GM18511 (cell line): ENCODE data around the gene LRCH1.

Experiments
- ATAC-seq: cut with Tn5 transposase; IDR thresholded peaks from one replicate; pipeline ENCODE4 v1.9.1; 2021; ENCODE audit warnings: mild to moderate bottlenecking, moderate library complexity; ENCODE audit not compliant: unreplicated experiment

Gene LRCH1

GRCh38 chr13:46592385-46592784 is 39.4 kb downstream of the LRCH1 start:
- no peak for ATAC-seq

- ATAC-seq: no peak
Measured at GRCh38 chr13:46593398-46593797, 40.4 kb downstream of the LRCH1 start.

GRCh38 chr13:46594374-46595078 is 41.6 kb downstream of the LRCH1 start:
- ATAC-seq: no peak

- ATAC-seq: peak; percentile 45
Measured at GRCh38 chr13:46595136-46595884, 42.3 kb downstream of the LRCH1 start.

- no peak for ATAC-seq
Measured at GRCh38 chr13:46595885-46596275, 42.9 kb downstream of the LRCH1 start.

- ATAC-seq: no peak
Measured at GRCh38 chr13:46596466-46596865, 43.5 kb downstream of the LRCH1 start.

GRCh38 chr13:46598140-46598819 is 45.3 kb downstream of the LRCH1 start:
- ATAC-seq: peak; percentile 42

GRCh38 chr13:46598820-46599180 is 45.8 kb downstream of the LRCH1 start:
- ATAC-seq: peak; percentile 50

GRCh38 chr13:46600943-46601311 is 48.0 kb downstream of the LRCH1 start:
- ATAC-seq: no peak

- no peak for ATAC-seq
Measured at GRCh38 chr13:46602531-46602930, 49.6 kb downstream of the LRCH1 start.

GRCh38 chr13:46603165-46603603 is 50.2 kb downstream of the LRCH1 start:
- ATAC-seq: no peak

- ATAC-seq: no peak
Measured at GRCh38 chr13:46604226-46604990, 51.4 kb downstream of the LRCH1 start.

- ATAC-seq: no peak
Measured at GRCh38 chr13:46605076-46605824, 52.3 kb downstream of the LRCH1 start.

GRCh38 chr13:46605825-46606554 is 53.0 kb downstream of the LRCH1 start:
- peak; percentile 58 for ATAC-seq

GRCh38 chr13:46606970-46607369 is 54.0 kb downstream of the LRCH1 start:
- no peak for ATAC-seq

- no peak for ATAC-seq
Measured at GRCh38 chr13:46607768-46608564, 55.0 kb downstream of the LRCH1 start.

GRCh38 chr13:46609052-46609451 is 56.1 kb downstream of the LRCH1 start:
- no peak for ATAC-seq

- ATAC-seq: no peak
Measured at GRCh38 chr13:46609726-46610125, 56.8 kb downstream of the LRCH1 start.

GRCh38 chr13:46612267-46612666 is 59.3 kb downstream of the LRCH1 start:
- ATAC-seq: no peak
